Rectal smooth muscle tissue (tissue), 1 donor: ENCODE results near the gene SHANK1.
"Not testable (repeated sequence)": the region's sequence is repeated elsewhere in the genome, so short reads cannot be mapped to it uniquely, and the experiment has no call there.

Experiments used
- H3K27ac ChIP-seq: one replicate; pipeline ENCODE4 v1.7.0; 2013; ENCODE audit warnings: low read depth, low read length, inconsistent platforms
- H3K27me3 ChIP-seq: one replicate; pipeline ENCODE4 v1.7.0; 2013; ENCODE audit warnings: low read length; ENCODE audit not compliant: control insufficient read depth, insufficient read depth
- H3K36me3 ChIP-seq: one replicate; pipeline ENCODE4 v1.7.0; 2013; ENCODE audit warnings: low read length; ENCODE audit not compliant: control insufficient read depth, insufficient read depth
- H3K4me1 ChIP-seq: one replicate; pipeline ENCODE4 v1.7.0; 2013; ENCODE audit warnings: low read length; ENCODE audit not compliant: control insufficient read depth, insufficient read depth
- H3K4me3 ChIP-seq: one replicate; pipeline ENCODE4 v1.7.0; 2013; ENCODE audit warnings: low read length
- H3K9ac ChIP-seq: one replicate; pipeline ENCODE4 v1.7.0; 2013; ENCODE audit warnings: low read length

The SHANK1 gene

GRCh38 chr19:50719566-50719965, at the start of gene SHANK1:
Gene SHANK1, minus strand, starts transcription at chr19:50719802. Its CDS starts 2,883 bp downstream, at chr19:50716919.
- Histone ChIP-seq H3K4me1 (no peaks in the 10 kb centered on the region), H3K36me3 (no peaks in the 10 kb centered on the region), H3K27me3 (peaks cover 5% of the 10 kb centered on the region), H3K4me3 (no peak within 1 kb of the TSS), H3K9ac (no peak within 1 kb of the TSS), H3K27ac (no peak within 1 kb of the TSS)

GRCh38 chr19:50768277-50768676, 48.7 kb upstream of the SHANK1 start:
- Histone ChIP-seq H3K4me1 (no peaks in the 10 kb centered on the region), H3K27ac (no peak overlapping the region), H3K27me3 (no peaks in the 10 kb centered on the region), H3K9ac (no peak overlapping the region), H3K4me3 (no peak overlapping the region), H3K36me3 (no peaks in the 10 kb centered on the region)

- not testable (repeated sequence) for H3K36me3 ChIP-seq, H3K4me3 ChIP-seq, H3K9ac ChIP-seq, H3K27me3 ChIP-seq, H3K27ac ChIP-seq, H3K4me1 ChIP-seq
These were observed 47.7 kb upstream of the SHANK1 start for GRCh38 chr19:50767263-50767662.

GRCh38 chr19:50766746-50767145, 47.1 kb upstream of the SHANK1 start:
- H3K27me3 ChIP-seq, H3K4me1 ChIP-seq, H3K9ac ChIP-seq, H3K4me3 ChIP-seq, H3K36me3 ChIP-seq, H3K27ac ChIP-seq: not testable (repeated sequence)

GRCh38 chr19:50764409-50764808, 44.8 kb upstream of the SHANK1 start:
- H3K4me3 ChIP-seq = no peak overlapping the region
- H3K27me3 ChIP-seq = no peaks in the 10 kb centered on the region
- no peak overlapping the region for H3K9ac ChIP-seq

GRCh38 chr19:50763521-50763920, 43.9 kb upstream of the SHANK1 start:
- not testable (repeated sequence) for H3K27me3 ChIP-seq

More at GRCh38 chr19:50764409-50764808, 44.8 kb upstream of the SHANK1 start:
- Histone ChIP-seq H3K4me1 (no peaks in the 10 kb centered on the region), H3K27ac (no peak overlapping the region), H3K36me3 (no peaks in the 10 kb centered on the region)

GRCh38 chr19:50761501-50761900, 41.9 kb upstream of the SHANK1 start:
- H3K9ac ChIP-seq, H3K27ac ChIP-seq, H3K36me3 ChIP-seq, H3K4me1 ChIP-seq, H3K27me3 ChIP-seq, H3K4me3 ChIP-seq: not testable (repeated sequence)

More at GRCh38 chr19:50763521-50763920, 43.9 kb upstream of the SHANK1 start:
- not testable (repeated sequence) for H3K9ac ChIP-seq, H3K4me3 ChIP-seq, H3K36me3 ChIP-seq, H3K4me1 ChIP-seq, H3K27ac ChIP-seq

- H3K27me3 ChIP-seq = peaks cover 2% of the 10 kb centered on the region
- no peak overlapping the region for H3K4me3 ChIP-seq
- no peak overlapping the region for H3K9ac ChIP-seq
- no peak overlapping the region for H3K27ac ChIP-seq
- H3K36me3 ChIP-seq = no peaks in the 10 kb centered on the region
- H3K4me1 ChIP-seq = no peaks in the 10 kb centered on the region
These were observed 40.3 kb upstream of the SHANK1 start for GRCh38 chr19:50759886-50760285.

- H3K27me3 ChIP-seq, H3K4me3 ChIP-seq, H3K4me1 ChIP-seq, H3K27ac ChIP-seq, H3K9ac ChIP-seq, H3K36me3 ChIP-seq: not testable (repeated sequence)
These were observed 39.5 kb upstream of the SHANK1 start for GRCh38 chr19:50759076-50759475.

- H3K9ac ChIP-seq, H3K4me3 ChIP-seq, H3K36me3 ChIP-seq, H3K27me3 ChIP-seq, H3K4me1 ChIP-seq, H3K27ac ChIP-seq: not testable (repeated sequence)
These were observed 38.0 kb upstream of the SHANK1 start for GRCh38 chr19:50757624-50758023.

- not testable (repeated sequence) for H3K27me3 ChIP-seq, H3K4me3 ChIP-seq, H3K36me3 ChIP-seq, H3K9ac ChIP-seq, H3K4me1 ChIP-seq, H3K27ac ChIP-seq
These were observed 36.6 kb upstream of the SHANK1 start for GRCh38 chr19:50756244-50756643.

GRCh38 chr19:50753879-50754278, 34.3 kb upstream of the SHANK1 start:
- Histone ChIP-seq H3K36me3 (no peaks in the 10 kb centered on the region), H3K9ac (no peak overlapping the region), H3K27me3 (peaks cover 2% of the 10 kb centered on the region), H3K4me1 (no peaks in the 10 kb centered on the region), H3K4me3 (no peak overlapping the region), H3K27ac (no peak overlapping the region)

- Histone ChIP-seq H3K4me1 (no peaks in the 10 kb centered on the region), H3K9ac (no peak overlapping the region), H3K4me3 (no peak overlapping the region), H3K36me3 (no peaks in the 10 kb centered on the region), H3K27ac (no peak overlapping the region), H3K27me3 (no peaks in the 10 kb centered on the region)
These were observed 30.4 kb upstream of the SHANK1 start for GRCh38 chr19:50750010-50750409.
